ENCODE results near the gene CBX8. TPM values are rescaled to one million over a fixed set of nuclear protein-coding genes. Genes with fewer than 3 reads are reported as not detected.

The CBX8 gene
- total RNA-seq, 1 experiment from 2014 or later: 36.6 TPM

- POLR2A ChIA-PET: no interaction called here
- no peaks in the 10 kb centered on the region for H3K9me3 ChIP-seq
- Mint-ChIP-seq H3K36me3 (ENCODE audit: insufficient read depth, unreplicated experiment) (peaks cover 63% of the 10 kb centered on the region), H3K27me3 (ENCODE audit: insufficient read depth, unreplicated experiment) (no peaks in the 10 kb centered on the region), H3K4me3 (ENCODE audit: unreplicated experiment) (no peak overlapping the region), H3K9me3 (ENCODE audit: unreplicated experiment) (no peaks in the 10 kb centered on the region), H3K27ac (ENCODE audit: unreplicated experiment) (no peak overlapping the region), H3K4me1 (ENCODE audit: low read depth, unreplicated experiment) (peaks cover 7% of the 10 kb centered on the region)
- no peak overlapping the region for H3K4me3 ChIP-seq (ENCODE audit: low read depth, low read length)
- CTCF ChIA-PET: no interaction called here
- peaks cover 8% of the 10 kb centered on the region for H3K4me1 ChIP-seq
- 0 out of 2 replicates have a peak, but pooled peaks cover 1% of the 10 kb centered on the region for H3K36me3 ChIP-seq (ENCODE audit: control insufficient read depth, insufficient read depth, low read length)
- intact Hi-C loops (cut with micrococcal nuclease; ENCODE audit: unreplicated experiment): no loop called here
- no peaks in the 10 kb centered on the region for H3K27me3 ChIP-seq (replicated peaks; ENCODE audit: control insufficient read depth, insufficient read depth, low read length)
- TF ChIP-seq CTCF (IDR thresholded peaks at IDR 0.05; ENCODE audit: insufficient read depth in 1 of 2, low read depth in 1 of 2, low read length in 1 of 2, severe bottlenecking in 1 of 2, unreplicated experiment in 1 of 2): no peak
- DNase-seq: no peak
- no TSS peak for BruUV-seq (replicated peaks)
These were observed 14.9 kb downstream of the CBX8 start for GRCh38 chr17:79781736-79782575.

GRCh38 chr17:79781012-79781650 lies 15.7 kb downstream of the CBX8 start:
- intact Hi-C loops (cut with micrococcal nuclease; ENCODE audit: unreplicated experiment): no loop called here
- CTCF ChIA-PET: no interaction called here

More at GRCh38 chr17:79781012-79781650, 15.7 kb downstream of the CBX8 start:
- H3K4me3 Mint-ChIP-seq (ENCODE audit: unreplicated experiment): no peak overlapping the region
- no peak for TF ChIP-seq CTCF (IDR thresholded peaks at IDR 0.05; ENCODE audit: insufficient read depth in 1 of 2, low read depth in 1 of 2, low read length in 1 of 2, severe bottlenecking in 1 of 2, unreplicated experiment in 1 of 2)
- Histone ChIP-seq H3K9me3 (no peaks in the 10 kb centered on the region), H3K4me1 (peaks cover 15% of the 10 kb centered on the region), H3K27me3 (replicated peaks; ENCODE audit: control insufficient read depth, insufficient read depth, low read length) (no peaks in the 10 kb centered on the region), H3K4me3 (ENCODE audit: low read depth, low read length) (no peak overlapping the region), H3K36me3 (ENCODE audit: control insufficient read depth, insufficient read depth, low read length) (0 out of 2 replicates have a peak, but pooled peaks cover 1% of the 10 kb centered on the region)
- H3K9me3 Mint-ChIP-seq (ENCODE audit: unreplicated experiment): no peaks in the 10 kb centered on the region
- no peak overlapping the region for H3K27ac Mint-ChIP-seq (ENCODE audit: unreplicated experiment)
- peaks cover 15% of the 10 kb centered on the region for H3K4me1 Mint-ChIP-seq (ENCODE audit: low read depth, unreplicated experiment)
- H3K36me3 Mint-ChIP-seq (ENCODE audit: insufficient read depth, unreplicated experiment): peaks cover 56% of the 10 kb centered on the region
- no peak for DNase-seq
- BruUV-seq (replicated peaks): no TSS peak
- POLR2A ChIA-PET: no interaction called here
- H3K27me3 Mint-ChIP-seq (ENCODE audit: insufficient read depth, unreplicated experiment): no peaks in the 10 kb centered on the region

Measured in Caco-2 (cell line).